Heart left ventricle (tissue), 13 donors: ENCODE measurements around the gene TAGAP.

Source experiments
- CTCF ChIP-seq, 12 donors: fragments of 200-600 bp; sonication (generic) in 4 of 12; IDR thresholded peaks; one replicate each; pipeline versions ENCODE4 v1.5.0 to v1.8.0; 2018 to 2022; ENCODE audit warnings: antibody characterized with exemption in 12 of 12, mild to moderate bottlenecking in 5 of 12
- POLR2A ChIP-seq, 2 donors: fragments of 450-650 bp; IDR thresholded peaks; one replicate each; pipeline ENCODE4 v1.6.1; 2017; ENCODE audit warnings: antibody characterized with exemption in 2 of 2, mild to moderate bottlenecking in 2 of 2, moderate library complexity in 2 of 2
- donor health status: ischemic (EF 13 %, LVEDD 7.1; RV severe dilation, severe dysfunction).
- donor health status: DM: no; HTN: yes; CAD: no.
- donor health status: DM: no; HTN: no; CAD: no.
- donor health status: ischemic (EF 25% LVEDD 6.9; RV normal size, moderate dysfunction).
- donor health status: ischemic (EF 25% LVEDD 5.7; RV mildly dilated, moderate dysfunction).
- donor health status: ischemic (EF 35%, LVEDD 5.7; RV mildly dilated, moderate dysfunction).
- donor health status: nonischemic (EF 11% LVEDD 7.7; RV severe dilation, severe dysfunction).
- donor health status: DM: yes; HTN: yes; CAD: no.
- donor health status: PGD.
- donor health status: ischemic (EF 29% LVEDD 5.4; RV normal size, mild dysfunction).
- donor health status: nonischemic (EF 23%, LVEDD 6.1; RV moderate dilation, normal function).

- no peak for TF ChIP-seq CTCF (IDR thresholded peaks at IDR 0.05)
- no peak for TF ChIP-seq POLR2A (IDR thresholded peaks at IDR 0.05)
Observed at GRCh38 chr6:159045801-159046200, 1.0 kb upstream of the TAGAP start.
